DOHH2 (cell line): ENCODE measurements around the gene TMEM229A.
"Not testable (repeated sequence)": the region's sequence is repeated elsewhere in the genome, so short reads cannot be mapped to it uniquely, and the experiment has no call there.

ENCODE experiments used
- CTCF ChIP-seq: fragments of 200-600 bp; sonication (generic); IDR thresholded peaks from one replicate; pipeline ENCODE4 v1.5.1; 2014; ENCODE audit warnings: antibody characterized with exemption, mild to moderate bottlenecking, low read depth, low read length; ENCODE audit not compliant: poor library complexity, severe bottlenecking
- EZH2phosphoT487 ChIP-seq: fragments of 200-600 bp; sonication (generic); IDR thresholded peaks from 2 replicates; pipeline ENCODE4 v1.6.1; 2017; ENCODE audit warnings: borderline replicate concordance, mild to moderate bottlenecking, antibody characterized with exemption, low read length, moderate library complexity, mixed read lengths

- TF ChIP-seq CTCF, EZH2phosphoT487: not testable (repeated sequence)
Observed at GRCh38 chr7:124082234-124082633, 49.4 kb upstream of the TMEM229A start.
